WTC11 (cell line): ENCODE data around the gene FBXO36. TPM values are rescaled to one million over a fixed set of nuclear protein-coding genes. Genes with fewer than 3 reads are reported as not detected.
A peak's percentile ranks its signal among the peaks of the same experiment; 100 is the strongest.

ENCODE experiments used
- ATAC-seq: fragments of 200-7000 bp; cut with Tn5 transposase; 2 replicates; pipeline ENCODE4 v1.10.0; 2021; ENCODE audit warnings: mild to moderate bottlenecking, moderate library complexity
- CTCF ChIA-PET: fragments of 300-600 bp; sonication (Branson Sonifier 250); formaldehyde crosslinking; loops from one replicate; lab custom pipeline; 2021; ENCODE audit warnings: antibody characterized with exemption; lab: Charles Lee
- POLR2A ChIA-PET: fragments of 350-600 bp; sonication (Branson Sonifier 250); formaldehyde crosslinking; loops from one replicate; lab custom pipeline; 2021; ENCODE audit warnings: antibody characterized with exemption; lab: Charles Lee
- DNase-seq: peaks from one replicate; pipeline ENCODE4 v3.0.0; 2021; ENCODE audit warnings: low spot score
- H3K27ac Mint-ChIP-seq: 2 replicates; pipeline ENCODE4 v1.8.0; 2021; ENCODE audit warnings: mixed read lengths
- H3K27me3 Mint-ChIP-seq: 2 replicates; pipeline ENCODE4 v1.8.0; 2021; ENCODE audit warnings: low read depth, mild to moderate bottlenecking, moderate library complexity, mixed read lengths
- H3K36me3 Mint-ChIP-seq: 2 replicates; pipeline ENCODE4 v1.8.0; 2021; ENCODE audit warnings: mixed read lengths
- H3K4me1 Mint-ChIP-seq: 2 replicates; pipeline ENCODE4 v1.8.0; 2022; ENCODE audit warnings: mixed read lengths
- H3K4me3 Mint-ChIP-seq: 2 replicates; pipeline ENCODE4 v1.8.0; 2021; ENCODE audit warnings: mild to moderate bottlenecking, moderate library complexity, mixed read lengths
- H3K9me3 Mint-ChIP-seq: 2 replicates; pipeline ENCODE4 v1.8.0; 2021; ENCODE audit warnings: mixed read lengths
- ATF1 ChIP-seq: sonication (generic); formaldehyde crosslinking; IDR thresholded peaks from 2 replicates; pipeline ENCODE4 v1.8.1; 2023; ENCODE audit warnings: mild to moderate bottlenecking, moderate library complexity, missing genetic modification reagents
- CREB1 ChIP-seq: sonication (generic); formaldehyde crosslinking; IDR thresholded peaks from 2 replicates; pipeline ENCODE4 v1.8.0; 2023; ENCODE audit warnings: mild to moderate bottlenecking, missing genetic modification reagents
- CREM ChIP-seq: sonication (generic); formaldehyde crosslinking; IDR thresholded peaks from 2 replicates; pipeline ENCODE4 v1.8.1; 2022; ENCODE audit warnings: mild to moderate bottlenecking, missing genetic modification reagents, moderate library complexity
- ETV6 ChIP-seq: sonication (generic); formaldehyde crosslinking; IDR thresholded peaks from 2 replicates; pipeline ENCODE4 v1.8.1; 2022; ENCODE audit warnings: mild to moderate bottlenecking, missing genetic modification reagents
- FOXJ3 ChIP-seq: sonication (generic); formaldehyde crosslinking; IDR thresholded peaks from 2 replicates; pipeline ENCODE4 v1.9.0; 2021; ENCODE audit warnings: missing genetic modification reagents, mild to moderate bottlenecking, borderline replicate concordance
- GRHL2 ChIP-seq: fragments of 250-450 bp; sonication (Bioruptor Pico); IDR thresholded peaks from 2 replicates; pipeline ENCODE4 v1.8.0; 2022; ENCODE audit warnings: mild to moderate bottlenecking, moderate library complexity; ENCODE audit not compliant: insufficient replicate concordance, severe bottlenecking
- GTF2I ChIP-seq: fragments of 250-450 bp; sonication (Bioruptor Pico); conservative IDR thresholded peaks from 2 replicates; pipeline ENCODE4 v1.4.0; 2021; ENCODE audit warnings: mild to moderate bottlenecking
- HMGA2 ChIP-seq: fragments of 250-450 bp; sonication (Bioruptor Pico); IDR thresholded peaks from 2 replicates; pipeline ENCODE4 v1.4.0; 2021; ENCODE audit warnings: mild to moderate bottlenecking, moderate library complexity
- JUN ChIP-seq: sonication (generic); formaldehyde crosslinking; IDR thresholded peaks from 2 replicates; pipeline ENCODE4 v1.8.0; 2023; ENCODE audit warnings: mild to moderate bottlenecking, missing genetic modification reagents
- NFATC4 ChIP-seq: fragments of 250-450 bp; sonication (Bioruptor Pico); IDR thresholded peaks from 2 replicates; pipeline ENCODE4 v1.9.0; 2021; ENCODE audit warnings: mild to moderate bottlenecking
- NR3C1 ChIP-seq: sonication (generic); formaldehyde crosslinking; conservative IDR thresholded peaks from 2 replicates; pipeline ENCODE4 v1.8.1; 2023; ENCODE audit warnings: low read depth, mild to moderate bottlenecking, missing genetic modification reagents
- RELA ChIP-seq: sonication (generic); formaldehyde crosslinking; IDR thresholded peaks from 2 replicates; pipeline ENCODE4 v1.8.1; 2022; ENCODE audit warnings: missing genetic modification reagents, mild to moderate bottlenecking, borderline replicate concordance
- SP1 ChIP-seq: sonication (generic); formaldehyde crosslinking; conservative IDR thresholded peaks from 2 replicates; pipeline ENCODE4 v1.8.1; 2022; ENCODE audit warnings: missing genetic modification reagents
- TP53 ChIP-seq: sonication (generic); formaldehyde crosslinking; IDR thresholded peaks from 2 replicates; pipeline ENCODE4 v1.8.1; 2023; ENCODE audit warnings: mild to moderate bottlenecking, missing genetic modification reagents
- ZNF138 ChIP-seq: sonication (generic); formaldehyde crosslinking; conservative IDR thresholded peaks from 2 replicates; pipeline ENCODE4 v1.8.1; 2022; ENCODE audit warnings: mild to moderate bottlenecking, moderate library complexity, missing genetic modification reagents
- ZNF232 ChIP-seq: sonication (generic); formaldehyde crosslinking; IDR thresholded peaks from 2 replicates; pipeline ENCODE4 v1.8.0; 2022; ENCODE audit warnings: mild to moderate bottlenecking, missing genetic modification reagents
- ZNF317 ChIP-seq: sonication (generic); formaldehyde crosslinking; IDR thresholded peaks from 2 replicates; pipeline ENCODE4 v1.8.1; 2023; ENCODE audit warnings: low read depth, mild to moderate bottlenecking, moderate library complexity, missing genetic modification reagents, borderline replicate concordance
- ZNF532 ChIP-seq: fragments of 250-450 bp; sonication (Bioruptor Pico); IDR thresholded peaks from 2 replicates; pipeline ENCODE4 v1.9.0; 2021; ENCODE audit warnings: mild to moderate bottlenecking, borderline replicate concordance
- ZNF671 ChIP-seq: fragments of 250-450 bp; sonication (Bioruptor Pico); IDR thresholded peaks from 2 replicates; pipeline ENCODE4 v1.8.0; 2021; ENCODE audit warnings: mild to moderate bottlenecking
- total RNA-seq: library from RNA; stranded (reverse); gene quantifications from 3 replicates; pipeline ENCODE4 v1.2.3, GENCODE V29; 2021
- TF ChIP-seq, protein P1 (sequence below): fragments of 250-450 bp; sonication (Bioruptor Pico); IDR thresholded peaks from 2 replicates; pipeline ENCODE4 v1.9.0; 2021; ENCODE audit warnings: moderate library complexity, mild to moderate bottlenecking, inconsistent platforms, borderline replicate concordance
- TF ChIP-seq, protein P2 (sequence below): fragments of 200-600 bp; IDR thresholded peaks from 2 replicates; pipeline ENCODE4 v1.8.0; 2022; ENCODE audit warnings: antibody characterized with exemption
- TF ChIP-seq, protein P3 (sequence below): sonication (generic); formaldehyde crosslinking; IDR thresholded peaks from 2 replicates; pipeline ENCODE4 v1.8.1; 2022; ENCODE audit warnings: mild to moderate bottlenecking, missing genetic modification reagents, moderate library complexity, borderline replicate concordance

The FBXO36 gene
- total RNA-seq, 1 experiment from 2014 or later: 5.3 TPM

DNA sequence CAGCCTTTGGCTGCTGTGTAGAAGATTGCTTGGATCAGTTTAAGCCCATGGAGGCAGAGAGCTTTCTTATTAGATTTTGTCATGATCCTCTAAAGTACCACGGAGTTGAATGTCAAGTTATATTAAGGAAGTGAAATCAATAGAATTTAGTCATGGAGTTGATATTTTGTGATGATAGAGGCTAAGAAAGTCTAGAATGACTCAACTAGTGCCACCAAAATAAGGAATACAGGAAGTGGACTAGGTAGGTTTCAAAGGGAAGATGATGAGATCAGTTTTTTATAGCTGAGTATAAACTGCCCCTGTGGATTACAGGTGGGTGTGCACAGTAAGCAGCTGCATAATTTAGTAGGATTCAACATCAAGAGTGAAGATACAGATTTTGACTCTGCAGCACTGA, 25.2 kb downstream of the FBXO36 start:
- Mint-ChIP-seq H3K9me3 (peaks cover 4% of the 10 kb centered on the region), H3K27me3 (no peaks in the 10 kb centered on the region), H3K36me3 (peaks cover 8% of the 10 kb centered on the region), H3K27ac (no peak overlapping the region), H3K4me1 (peaks cover 28% of the 10 kb centered on the region), H3K4me3 (no peak overlapping the region)
- TF ChIP-seq, protein P1, sequence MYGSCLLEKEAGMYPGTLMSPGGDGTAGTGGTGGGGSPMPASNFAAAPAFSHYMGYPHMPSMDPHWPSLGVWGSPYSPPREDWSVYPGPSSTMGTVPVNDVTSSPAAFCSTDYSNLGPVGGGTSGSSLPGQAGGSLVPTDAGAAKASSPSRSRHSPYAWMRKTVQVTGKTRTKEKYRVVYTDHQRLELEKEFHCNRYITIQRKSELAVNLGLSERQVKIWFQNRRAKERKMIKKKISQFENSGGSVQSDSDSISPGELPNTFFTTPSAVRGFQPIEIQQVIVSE (CRISPR knock-in tag): no peak
- TF ChIP-seq CREB1 (CRISPR knock-in tag) (no peak), GRHL2 (CRISPR knock-in tag) (no peak), NFATC4 (CRISPR knock-in tag) (no peak), JUN (CRISPR knock-in tag) (no peak), HMGA2 (no peak), CREM (CRISPR knock-in tag) (no peak), ZNF532 (CRISPR knock-in tag) (no peak), ZNF317 (CRISPR knock-in tag) (no peak), ZNF232 (CRISPR knock-in tag) (no peak), ZNF671 (CRISPR knock-in tag) (no peak)
- POLR2A ChIA-PET: no interaction called here
- no peak for ATAC-seq
- no peak for DNase-seq
- CTCF ChIA-PET: no interaction called here

- H3K4me1 Mint-ChIP-seq: peaks cover 34% of the 10 kb centered on the region
- H3K4me3 Mint-ChIP-seq: peak overlapping the region; percentile 35
- H3K36me3 Mint-ChIP-seq: peaks cover 3% of the 10 kb centered on the region; the same call in 1 of the 2 replicates
- no peaks in the 10 kb centered on the region for H3K27me3 Mint-ChIP-seq
- CTCF ChIA-PET: interaction anchor here (0.6 kb wide), 1 partner anchor 20 kb away, joined by 4 read pairs; no protein-coding TSS in a partner anchor
- H3K9me3 Mint-ChIP-seq: no peaks in the 10 kb centered on the region
- DNase-seq: peak; percentile 38
- POLR2A ChIA-PET: no interaction called here
- TF ChIP-seq GTF2I (CRISPR knock-in tag): no peak
- no peak for TF ChIP-seq FOXJ3
- no peak for TF ChIP-seq ETV6 (CRISPR knock-in tag)
- H3K27ac Mint-ChIP-seq: peak overlapping the region; percentile 93
- peak; percentile 85 for ATAC-seq
Measured at GRCh38 chr2:229952256-229952835, 30.0 kb downstream of the FBXO36 start.

DNA sequence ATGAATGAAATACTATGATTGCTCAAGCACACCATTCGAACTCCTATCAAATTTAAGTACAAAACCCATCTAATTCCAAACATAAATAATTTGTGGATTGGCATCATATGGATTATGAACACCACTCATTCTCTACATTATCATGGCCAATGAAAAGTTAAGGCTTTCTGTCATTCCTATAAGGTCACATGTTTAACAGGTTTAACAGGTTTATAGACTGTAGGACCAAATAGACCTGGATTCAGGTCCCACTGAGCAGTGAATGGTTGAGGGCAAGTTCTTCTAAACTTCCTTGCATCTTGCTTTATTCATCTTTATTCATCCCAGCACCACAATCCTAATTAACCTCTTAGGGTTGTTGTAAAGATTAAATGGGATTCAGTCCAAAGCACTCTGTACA, 33.4 kb downstream of the FBXO36 start:
- H3K27me3 Mint-ChIP-seq: no peaks in the 10 kb centered on the region
- POLR2A ChIA-PET: no interaction called here
- peaks cover 34% of the 10 kb centered on the region for H3K4me1 Mint-ChIP-seq
- DNase-seq (no peak), ATAC-seq (no peak)
- TF ChIP-seq ZNF232 (CRISPR knock-in tag) (no peak), ZNF138 (CRISPR knock-in tag) (no peak), RELA (CRISPR knock-in tag) (no peak), SP1 (CRISPR knock-in tag) (no peak), CREB1 (CRISPR knock-in tag) (no peak), ATF1 (CRISPR knock-in tag) (no peak), NR3C1 (CRISPR knock-in tag) (no peak), TP53 (no peak)
- TF ChIP-seq, protein P2, sequence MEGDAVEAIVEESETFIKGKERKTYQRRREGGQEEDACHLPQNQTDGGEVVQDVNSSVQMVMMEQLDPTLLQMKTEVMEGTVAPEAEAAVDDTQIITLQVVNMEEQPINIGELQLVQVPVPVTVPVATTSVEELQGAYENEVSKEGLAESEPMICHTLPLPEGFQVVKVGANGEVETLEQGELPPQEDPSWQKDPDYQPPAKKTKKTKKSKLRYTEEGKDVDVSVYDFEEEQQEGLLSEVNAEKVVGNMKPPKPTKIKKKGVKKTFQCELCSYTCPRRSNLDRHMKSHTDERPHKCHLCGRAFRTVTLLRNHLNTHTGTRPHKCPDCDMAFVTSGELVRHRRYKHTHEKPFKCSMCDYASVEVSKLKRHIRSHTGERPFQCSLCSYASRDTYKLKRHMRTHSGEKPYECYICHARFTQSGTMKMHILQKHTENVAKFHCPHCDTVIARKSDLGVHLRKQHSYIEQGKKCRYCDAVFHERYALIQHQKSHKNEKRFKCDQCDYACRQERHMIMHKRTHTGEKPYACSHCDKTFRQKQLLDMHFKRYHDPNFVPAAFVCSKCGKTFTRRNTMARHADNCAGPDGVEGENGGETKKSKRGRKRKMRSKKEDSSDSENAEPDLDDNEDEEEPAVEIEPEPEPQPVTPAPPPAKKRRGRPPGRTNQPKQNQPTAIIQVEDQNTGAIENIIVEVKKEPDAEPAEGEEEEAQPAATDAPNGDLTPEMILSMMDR: no peak
- TF ChIP-seq, protein P3, sequence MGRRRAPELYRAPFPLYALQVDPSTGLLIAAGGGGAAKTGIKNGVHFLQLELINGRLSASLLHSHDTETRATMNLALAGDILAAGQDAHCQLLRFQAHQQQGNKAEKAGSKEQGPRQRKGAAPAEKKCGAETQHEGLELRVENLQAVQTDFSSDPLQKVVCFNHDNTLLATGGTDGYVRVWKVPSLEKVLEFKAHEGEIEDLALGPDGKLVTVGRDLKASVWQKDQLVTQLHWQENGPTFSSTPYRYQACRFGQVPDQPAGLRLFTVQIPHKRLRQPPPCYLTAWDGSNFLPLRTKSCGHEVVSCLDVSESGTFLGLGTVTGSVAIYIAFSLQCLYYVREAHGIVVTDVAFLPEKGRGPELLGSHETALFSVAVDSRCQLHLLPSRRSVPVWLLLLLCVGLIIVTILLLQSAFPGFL (CRISPR knock-in tag): no peak
- TF ChIP-seq, all 79 proteins: peak for 0
- H3K36me3 Mint-ChIP-seq: peaks cover 3% of the 10 kb centered on the region; the same call in 1 of the 2 replicates
- CTCF ChIA-PET: no interaction called here
- no peaks in the 10 kb centered on the region for H3K9me3 Mint-ChIP-seq
- no peak overlapping the region for H3K4me3 Mint-ChIP-seq
- H3K27ac Mint-ChIP-seq: no peak overlapping the region
